HCT116 (cell line): ENCODE data around the gene RPL18. TPM values are rescaled to one million over a fixed set of nuclear protein-coding genes. Genes with fewer than 3 reads are reported as not detected.

Experiments used
- ATAC-seq: fragments of 200-7000 bp; cut with Tn5 transposase; 2 replicates; pipeline ENCODE4 v1.9.1; 2020; ENCODE audit warnings: mild to moderate bottlenecking, moderate library complexity
- BruUV-seq: library from RNA; stranded (reverse); fragments of 400-500 nt; replicated peaks from 2 replicates; lab custom pipeline; 2021; lab: Mats Ljungman, UMichigan
- CTCF ChIA-PET: fragments of 300-600 bp; sonication (Branson Sonifier 250); formaldehyde crosslinking; loops from one replicate; lab custom pipeline; 2021; ENCODE audit warnings: antibody characterized with exemption; lab: Charles Lee
- POLR2A ChIA-PET: fragments of 300-600, 350-600 bp; sonication (Branson Sonifier 250); formaldehyde crosslinking; loops from one replicate; lab custom pipeline; 2021; ENCODE audit warnings: antibody characterized with exemption; lab: Charles Lee
- RAD21 ChIA-PET, 2 experiments: fragments of 300-600 bp; sonication (Branson Sonifier 250); formaldehyde crosslinking; loops; one replicate each; lab custom pipeline; 2023; ENCODE audit warnings: low total read pairs in 2 of 2; ENCODE audit not compliant: uncharacterized antibody in 2 of 2, unreplicated experiment in 2 of 2, low non-redundant PET in 1 of 2; lab: Charles Lee
- DNase-seq: peaks from one replicate; pipeline ENCODE4 v3.0.0-alpha.2; 2010; ENCODE audit warnings: low read depth, low spot score
- H2AFZ ChIP-seq: fragments of 200-600 bp; shearing (Covaris generic), sonication (generic); 2 replicates; pipeline ENCODE4 v1.6.1; 2017; ENCODE audit warnings: low read depth, mixed run types, mixed read lengths, antibody characterized with exemption, low read length; ENCODE audit not compliant: poor library complexity, severe bottlenecking
- H3K27ac ChIP-seq: 2 replicates; pipeline ENCODE4 v1.5.1; 2012; ENCODE audit warnings: low read depth, low read length
- H3K27me3 ChIP-seq: fragments of 200-600 bp; sonication (generic); 2 replicates; pipeline ENCODE4 v1.6.1; 2016; ENCODE audit warnings: mixed run types, low read length, mixed read lengths; ENCODE audit not compliant: insufficient read depth
- H3K36me3 ChIP-seq, 2 experiments: fragments of 200-500 bp in 1 of 2; fragments of 200-600 bp in 1 of 2; sonication (Bioruptor generic) in 1 of 2; sonication (generic) in 1 of 2; 2 replicates each; pipeline versions ENCODE4 v1.5.1 to v1.6.1; 2014 to 2016; ENCODE audit warnings: low read length in 2 of 2, inconsistent platforms in 1 of 2, mixed read lengths in 1 of 2, mixed run types in 1 of 2; ENCODE audit not compliant: insufficient read depth in 2 of 2, control insufficient read depth in 1 of 2
- H3K4me1 ChIP-seq, 2 experiments: fragments of 200-600 bp in 1 of 2; sonication (generic) in 1 of 2; 2 replicates each; pipeline versions ENCODE4 v1.5.1 to v1.6.1; 2012 to 2017; ENCODE audit warnings: low read length in 2 of 2, inconsistent platforms in 1 of 2, mild to moderate bottlenecking in 1 of 2, mixed read lengths in 1 of 2, mixed run types in 1 of 2, moderate library complexity in 1 of 2; ENCODE audit not compliant: insufficient read depth in 2 of 2, control insufficient read depth in 1 of 2
- H3K4me2 ChIP-seq: fragments of 200-600 bp; sonication (generic); 2 replicates; pipeline ENCODE4 v1.6.1; 2017; ENCODE audit warnings: mixed run types, low read length, mixed read lengths
- H3K4me3 ChIP-seq, 2 experiments: fragments of 200-600 bp in 1 of 2; sonication (generic) in 1 of 2; replicated peaks in 1 of 2; 2 replicates each; pipeline ENCODE4 v1.5.1; 2011 to 2016; ENCODE audit warnings: low read length in 2 of 2, control low read depth in 1 of 2, low read depth in 1 of 2, mild to moderate bottlenecking in 1 of 2, mixed read lengths in 1 of 2, mixed run types in 1 of 2
- H3K79me2 ChIP-seq: fragments of 200-600 bp; sonication (generic); 2 replicates; pipeline ENCODE4 v1.6.1; 2017; ENCODE audit warnings: mild to moderate bottlenecking, mixed run types, low read length, moderate library complexity, mixed read lengths; ENCODE audit not compliant: insufficient read depth
- H3K9ac ChIP-seq: fragments of 200-600 bp; sonication (generic); 2 replicates; pipeline ENCODE4 v1.6.1; 2016; ENCODE audit warnings: low read length, mixed read lengths
- H3K9me2 ChIP-seq: fragments of 200-600 bp; sonication (generic), shearing (Covaris generic); 2 replicates; pipeline ENCODE4 v1.6.1; 2017; ENCODE audit warnings: mixed run types, mild to moderate bottlenecking, moderate library complexity; ENCODE audit not compliant: insufficient read depth
- H3K9me3 ChIP-seq, 2 experiments: fragments of 200-500 bp in 1 of 2; fragments of 200-600 bp in 1 of 2; sonication (Bioruptor generic) in 1 of 2; sonication (generic) in 1 of 2; 2 replicates each; pipeline ENCODE4 v1.6.1; 2014 to 2017; ENCODE audit warnings: low read length in 2 of 2, mixed read lengths in 2 of 2, inconsistent platforms in 1 of 2, low read depth in 1 of 2, mild to moderate bottlenecking in 1 of 2, mixed run types in 1 of 2, moderate library complexity in 1 of 2; ENCODE audit not compliant: control insufficient read depth in 1 of 2, insufficient read depth in 1 of 2
- H4K20me1 ChIP-seq: fragments of 200-600 bp; sonication (generic), shearing (Covaris generic); 2 replicates; pipeline ENCODE4 v1.6.1; 2017; ENCODE audit warnings: mixed run types, mild to moderate bottlenecking, moderate library complexity; ENCODE audit not compliant: insufficient read depth
- ATF3 ChIP-seq: IDR thresholded peaks from 2 replicates; pipeline ENCODE4 v1.6.1; 2012
- CBX3 ChIP-seq: IDR thresholded peaks from 2 replicates; pipeline ENCODE4 v1.6.1; 2012; ENCODE audit warnings: low read depth
- CTCF ChIP-seq, 3 experiments: fragments of 200-600 bp in 1 of 3; sonication (generic) in 1 of 3; IDR thresholded peaks in 2 of 3; conservative IDR thresholded peaks in 1 of 3; 2 replicates each; pipeline ENCODE4 v1.5.1; 2012 to 2017; ENCODE audit warnings: low read depth in 2 of 3, low read length in 2 of 3, antibody characterized with exemption in 1 of 3, borderline replicate concordance in 1 of 3, control low read depth in 1 of 3, mild to moderate bottlenecking in 1 of 3, mixed read lengths in 1 of 3, mixed run types in 1 of 3, moderate library complexity in 1 of 3; ENCODE audit not compliant: insufficient read depth in 1 of 3
- EZH2phosphoT487 ChIP-seq: fragments of 200-600 bp; IDR thresholded peaks from 2 replicates; pipeline ENCODE4 v1.6.1; 2018; ENCODE audit warnings: antibody characterized with exemption, borderline replicate concordance
- MAX ChIP-seq: IDR thresholded peaks from 2 replicates; pipeline ENCODE4 v1.6.1; 2012
- RAD21 ChIP-seq: IDR thresholded peaks from 2 replicates; pipeline ENCODE4 v1.6.1; 2012; ENCODE audit warnings: low read depth, mild to moderate bottlenecking
- REST ChIP-seq: IDR thresholded peaks from 2 replicates; pipeline ENCODE4 v1.6.1; 2012; ENCODE audit warnings: low read depth
- SIN3A ChIP-seq: IDR thresholded peaks from 2 replicates; pipeline ENCODE4 v1.6.1; 2012; ENCODE audit warnings: low read depth
- YY1 ChIP-seq: IDR thresholded peaks from 2 replicates; pipeline ENCODE4 v1.6.1; 2011; ENCODE audit warnings: low read length, low read depth, moderate library complexity, mild to moderate bottlenecking; ENCODE audit not compliant: insufficient replicate concordance; ENCODE audit errors: extremely low read depth
- ZBTB33 ChIP-seq: IDR thresholded peaks from 2 replicates; pipeline ENCODE4 v1.6.1; 2011; ENCODE audit warnings: mild to moderate bottlenecking, low read length, moderate library complexity; ENCODE audit not compliant: insufficient replicate concordance; ENCODE audit errors: extremely low read depth
- ZFX ChIP-seq: fragments of 450-650 bp; IDR thresholded peaks from 2 replicates; pipeline ENCODE4 v1.6.1; 2017
- ZNF274 ChIP-seq: fragments of 200-500 bp; sonication (Bioruptor generic); IDR thresholded peaks from 2 replicates; pipeline ENCODE4 v1.6.1; 2014; ENCODE audit warnings: mild to moderate bottlenecking, low read depth, low read length, inconsistent platforms
- intact Hi-C: fragments of 100-400 bp; cut with micrococcal nuclease; formaldehyde crosslinking; loops from 2 replicates; pipeline ENCODE4 v1.10.0; 2022
- total RNA-seq: library from RNA; stranded (reverse); gene quantifications from one replicate; pipeline ENCODE4 v1.2.1, GENCODE V29; 2021; ENCODE audit not compliant: unreplicated experiment

The RPL18 gene
- total RNA-seq, 1 experiment from 2014 or later, result 2,006 TPM

- Histone ChIP-seq H3K4me2 (no peak overlapping the region), H3K9me2 (no peaks in the 10 kb centered on the region), H3K9me3 (no peaks in the 10 kb centered on the region), H4K20me1 (no peaks in the 10 kb centered on the region), H3K27me3 (no peaks in the 10 kb centered on the region), H3K4me1 (peaks cover 24 to 70% of the 10 kb centered on the region in 2 experiments), H3K4me3 (no peak overlapping the region), H3K9ac (no peak overlapping the region), H3K27ac (no peak overlapping the region), H3K79me2 (no peaks in the 10 kb centered on the region), H2AFZ (no peak overlapping the region), H3K36me3 (no peaks in the 10 kb centered on the region)
- intact Hi-C loops, result no loop called here
- TF ChIP-seq RAD21 (no peak), ATF3 (no peak), ZBTB33 (no peak), REST (no peak), ZFX (no peak), CTCF (IDR thresholded peaks at IDR 0.05 in 2 of 3, conservative IDR thresholded peaks at IDR 0.05 in 1 of 3; ENCODE audit: borderline replicate concordance in 1 of 3, insufficient read depth in 1 of 3, low read depth in 2 of 3, low read length in 2 of 3) (no peak), EZH2phosphoT487 (no peak), SIN3A (no peak), YY1 (no peak), ZNF274 (no peak), MAX (no peak), CBX3 (no peak)
- POLR2A ChIA-PET, result no interaction called here
- no TSS peak for BruUV-seq
- no peak for ATAC-seq
- RAD21 ChIA-PET, result no interaction called here
- DNase-seq, result no peak
- CTCF ChIA-PET, result no interaction called here
Observed at GRCh38 chr19:48648134-48648533, 29.2 kb upstream of the RPL18 start.
